Hematopoietic multipotent progenitor cell treated with erythropoietin and hydrocortisone succinate and interleukin-3 and kit ligand, for 17 days (in vitro differentiated cells): ENCODE measurements around the gene FGF9.
A peak's percentile ranks its signal among the peaks of the same experiment; 100 is the strongest.

Source experiments
- DNase-seq: peaks from one replicate; pipeline ENCODE4 v3.0.0-alpha.2; 2015; ENCODE audit warnings: low spot score

FGF9 gene

GRCh38 chr13:21670883-21671619 is at the start of gene FGF9:
Gene FGF9, plus strand, starts transcription at chr13:21671073. Its CDS starts 840 bp downstream, at chr13:21671913.
- peak; percentile 21 for DNase-seq

DNA sequence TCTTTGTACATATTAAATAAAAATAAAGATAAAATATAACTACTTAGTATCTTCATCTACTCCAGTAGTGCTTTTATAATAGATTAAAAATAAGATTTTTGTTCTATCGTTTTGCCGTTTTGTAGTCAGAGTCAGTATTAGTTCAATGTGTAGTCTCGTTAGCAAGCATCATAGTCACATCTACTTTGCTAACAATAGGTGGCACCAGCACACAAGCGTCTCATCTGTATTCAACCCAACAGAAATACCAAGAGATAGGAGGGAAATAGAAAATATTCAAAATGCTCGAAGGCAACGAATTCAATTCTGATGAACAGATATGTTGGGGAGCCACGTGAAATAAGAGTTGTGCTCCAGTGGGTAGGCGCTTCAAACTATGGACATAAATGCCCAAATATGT is 45.5 kb upstream of the FGF9 start:
- no peak for DNase-seq

DNA sequence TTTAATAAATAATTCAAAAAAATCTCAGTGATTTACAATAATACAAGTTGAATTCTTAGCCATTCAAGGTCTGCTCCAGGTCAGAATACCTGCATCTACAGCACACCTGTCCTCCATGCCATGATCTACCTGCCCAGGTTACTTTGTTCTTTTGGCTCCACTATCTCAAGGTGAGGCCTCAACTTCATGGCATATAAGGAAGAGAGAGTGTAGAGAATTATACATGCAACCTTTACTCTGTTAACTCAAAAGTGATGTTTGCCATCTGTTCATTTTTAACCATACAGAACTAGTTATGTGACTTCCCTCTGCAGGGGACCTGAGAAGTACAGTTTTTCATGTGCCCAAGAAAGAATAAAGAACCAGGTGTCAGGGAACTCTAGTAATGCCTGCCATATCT is 38.7 kb upstream of the FGF9 start:
- DNase-seq: no peak

GRCh38 chr13:21636656-21637055 is 34.2 kb upstream of the FGF9 start:
- no peak for DNase-seq

DNA sequence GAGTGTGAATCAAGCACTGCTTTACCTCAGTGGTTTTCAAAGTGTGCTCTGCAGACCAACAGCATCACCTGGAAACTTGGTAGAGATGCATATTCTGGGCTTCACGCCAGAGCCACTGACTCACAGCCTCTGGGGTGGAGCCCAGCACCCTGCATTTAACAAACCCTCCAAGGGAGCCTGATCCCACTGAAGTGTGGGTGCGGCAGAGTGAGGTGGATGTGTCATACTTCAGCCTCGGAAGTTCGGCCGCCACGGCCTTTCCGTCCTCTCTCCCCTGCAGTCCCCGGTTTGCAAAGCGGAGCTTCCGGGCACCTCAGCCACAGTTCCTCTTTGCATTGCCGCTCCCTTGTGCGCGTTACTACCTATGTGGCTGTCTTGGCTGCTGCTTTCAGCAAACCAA is 33.6 kb upstream of the FGF9 start:
- no peak for DNase-seq

- peak; percentile 44 for DNase-seq
These were observed 32.3 kb upstream of the FGF9 start for GRCh38 chr13:21638319-21639282.

GRCh38 chr13:21639561-21639960 is 31.3 kb upstream of the FGF9 start:
- no peak for DNase-seq

DNA sequence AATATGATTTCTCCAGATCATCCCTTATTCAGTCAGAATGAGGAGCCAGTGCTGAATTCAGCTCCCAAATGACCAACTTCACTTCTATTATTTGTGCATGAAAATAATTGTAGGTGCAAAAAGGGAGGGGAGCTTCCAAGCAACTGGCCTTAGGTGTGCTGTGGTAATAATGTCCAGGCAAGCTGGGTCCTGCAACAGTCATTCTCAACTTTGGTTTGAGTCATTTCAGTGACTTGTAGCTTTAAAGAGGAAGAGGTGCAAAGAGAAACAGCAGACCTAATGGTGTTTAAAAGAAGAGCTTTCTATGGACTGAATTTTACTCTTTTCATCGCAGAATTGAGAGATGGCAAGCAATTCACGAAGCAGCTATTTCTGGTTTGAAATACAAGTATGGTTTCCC is 29.2 kb upstream of the FGF9 start:
- DNase-seq: no peak

- DNase-seq: no peak
These were observed 13.3 kb upstream of the FGF9 start for GRCh38 chr13:21657538-21657937.

DNA sequence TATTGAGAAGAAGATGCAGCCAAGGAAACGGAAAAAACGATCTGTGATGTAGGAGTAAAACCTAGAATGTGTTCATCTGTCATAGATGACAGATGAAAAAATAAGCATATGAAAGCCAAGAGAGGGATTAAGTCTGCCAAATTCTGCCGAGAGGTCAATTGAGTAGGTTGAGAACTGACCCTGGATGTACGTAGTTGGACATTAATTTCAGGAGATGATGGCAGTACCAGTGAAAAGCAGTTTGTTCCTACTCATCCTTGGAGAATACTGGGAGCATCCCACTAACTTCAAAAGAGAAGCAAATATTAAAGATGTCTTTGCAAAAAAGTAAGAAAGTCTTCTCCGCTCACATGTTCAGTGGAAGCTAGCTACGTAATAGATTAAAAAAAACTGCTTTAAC is 11.8 kb upstream of the FGF9 start:
- no peak for DNase-seq

DNA sequence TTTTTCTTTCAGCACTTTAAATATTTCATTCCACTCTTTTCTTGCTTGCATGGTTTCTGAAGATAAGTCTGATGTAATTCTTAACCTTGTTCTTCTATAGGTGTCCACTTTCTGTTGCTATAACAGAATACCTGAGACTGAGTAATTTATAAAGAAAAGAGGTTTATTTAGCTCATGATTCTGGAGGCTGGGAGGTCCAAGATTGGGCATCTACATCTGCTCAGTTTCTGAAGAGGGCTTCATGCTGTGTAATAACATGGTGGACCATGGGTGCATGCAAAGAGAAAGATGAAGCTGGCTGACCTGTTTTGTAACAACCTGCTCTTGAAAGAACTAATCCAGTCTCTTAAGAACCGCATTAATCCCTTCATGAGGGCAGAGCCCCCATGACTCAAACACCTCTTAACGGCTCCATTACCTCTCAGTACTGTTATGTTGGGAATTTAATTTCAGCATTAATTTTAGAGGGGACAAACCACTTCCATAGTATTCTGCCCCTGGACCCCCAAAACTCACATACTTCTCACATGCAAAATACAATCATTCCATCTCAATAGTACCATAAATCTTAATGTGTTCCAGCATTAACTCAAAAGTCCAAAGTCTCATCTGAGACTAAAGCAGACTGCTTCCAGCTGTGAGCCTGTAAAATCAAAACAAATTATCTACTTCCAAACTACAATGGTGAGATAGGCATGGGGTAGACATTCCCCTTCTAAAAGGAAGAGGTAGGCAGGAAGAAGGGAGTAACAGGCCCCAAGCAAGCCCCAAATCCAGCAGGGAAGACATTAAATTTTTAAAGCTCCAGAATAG is 9.6 kb upstream of the FGF9 start:
- no peak for DNase-seq

DNA sequence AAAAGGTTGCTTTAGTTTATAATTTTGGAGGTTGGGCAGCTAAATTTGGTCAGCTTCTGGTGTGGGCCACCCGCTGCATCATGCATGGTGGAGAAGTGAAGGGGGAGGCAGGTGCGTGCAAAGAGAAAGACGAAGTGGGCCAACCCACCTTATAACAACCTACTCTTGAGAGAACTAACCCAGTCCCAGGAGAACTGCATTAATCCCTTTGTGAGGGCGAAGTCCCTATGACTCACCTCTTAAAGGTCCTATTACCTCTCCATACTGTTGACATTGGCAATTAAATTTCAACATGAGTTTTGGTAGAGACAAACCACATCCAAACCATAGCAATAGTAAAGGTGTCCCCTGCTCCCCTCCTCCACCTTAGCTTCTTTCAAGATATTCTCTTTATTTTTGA is 7.7 kb upstream of the FGF9 start:
- DNase-seq: no peak

- DNase-seq: no peak
These were observed 2.1 kb upstream of the FGF9 start for GRCh38 chr13:21668732-21669275.

DNA sequence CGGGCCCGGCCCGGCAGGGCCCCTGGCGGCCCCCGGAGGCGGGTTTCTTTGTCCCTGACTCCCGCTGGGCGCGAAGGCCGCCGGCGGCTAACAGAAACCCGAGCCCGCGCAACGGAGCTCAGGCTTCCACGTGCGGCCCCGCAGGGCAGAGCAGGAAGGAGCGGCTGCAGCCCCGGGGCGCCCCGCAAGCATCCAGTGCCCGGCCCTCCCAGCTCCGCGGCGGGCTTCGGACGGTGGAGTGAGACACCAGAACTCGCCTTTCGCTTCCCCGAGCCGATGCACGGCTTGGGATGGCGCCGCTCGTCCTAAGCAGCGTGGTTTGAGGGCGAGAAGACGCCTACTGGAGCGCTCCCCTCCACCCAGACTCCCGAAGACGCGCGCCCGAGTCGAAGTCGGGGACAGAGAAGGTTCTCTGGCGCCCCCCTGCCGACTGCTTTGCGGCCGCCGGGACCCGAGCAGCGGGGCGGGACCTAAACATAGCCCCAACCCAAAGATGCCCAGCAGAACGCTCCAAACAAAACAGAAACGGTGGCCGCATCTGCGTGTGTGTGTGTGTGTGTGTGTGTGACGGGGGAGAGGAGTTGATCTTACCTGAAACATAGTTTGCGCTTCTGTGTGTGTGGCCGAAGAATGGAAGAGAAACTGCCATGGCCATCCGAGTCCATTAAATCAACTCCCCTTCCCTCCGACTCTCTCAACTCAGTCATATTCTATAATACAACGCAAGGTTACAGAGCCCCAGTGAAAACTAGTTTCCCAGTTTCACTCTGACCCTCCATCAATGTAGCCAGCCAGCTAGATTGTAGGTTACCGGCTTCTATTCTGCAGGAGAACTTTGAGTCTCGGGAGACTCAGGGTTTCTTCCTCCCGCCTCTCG is 629 bp upstream of the FGF9 start:
- DNase-seq: no peak

- no peak for DNase-seq
These were observed 880 bp downstream of the FGF9 start for GRCh38 chr13:21671620-21672286.

DNA sequence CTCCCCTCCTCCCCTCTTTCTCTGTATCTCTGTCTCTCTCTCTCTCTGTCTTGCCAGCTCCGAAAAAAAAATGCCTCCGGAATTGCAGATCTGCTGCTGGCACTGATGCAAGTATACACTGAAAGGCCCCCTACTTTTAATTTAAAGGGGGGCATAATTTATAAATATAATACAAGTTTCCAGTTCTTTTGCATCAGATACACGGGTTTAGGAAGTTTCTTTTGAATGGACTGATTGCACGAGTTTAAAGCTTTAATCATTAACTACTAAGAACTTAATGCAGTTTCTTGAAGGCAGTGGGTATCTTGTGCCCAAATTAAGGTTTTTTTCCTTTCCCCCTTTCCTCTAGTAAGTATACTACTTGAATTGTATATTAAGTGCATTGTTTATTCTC is 1.4 kb downstream of the FGF9 start:
- DNase-seq: no peak

- no peak for DNase-seq
These were observed 2.1 kb downstream of the FGF9 start for GRCh38 chr13:21672796-21673538.

DNA sequence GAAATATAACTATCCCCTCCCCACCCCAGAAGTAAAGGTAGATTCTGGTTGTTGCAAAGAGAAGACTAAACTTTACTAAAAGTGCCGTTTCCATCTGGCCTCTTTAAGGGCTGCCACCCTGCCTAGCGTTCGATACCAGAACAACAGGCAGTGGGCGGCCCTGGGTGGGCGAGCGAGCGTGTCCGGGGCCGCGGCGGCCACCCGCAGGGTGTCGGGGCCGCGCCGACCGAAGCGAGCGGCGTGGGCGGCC is 2.6 kb downstream of the FGF9 start:
- DNase-seq: no peak

DNA sequence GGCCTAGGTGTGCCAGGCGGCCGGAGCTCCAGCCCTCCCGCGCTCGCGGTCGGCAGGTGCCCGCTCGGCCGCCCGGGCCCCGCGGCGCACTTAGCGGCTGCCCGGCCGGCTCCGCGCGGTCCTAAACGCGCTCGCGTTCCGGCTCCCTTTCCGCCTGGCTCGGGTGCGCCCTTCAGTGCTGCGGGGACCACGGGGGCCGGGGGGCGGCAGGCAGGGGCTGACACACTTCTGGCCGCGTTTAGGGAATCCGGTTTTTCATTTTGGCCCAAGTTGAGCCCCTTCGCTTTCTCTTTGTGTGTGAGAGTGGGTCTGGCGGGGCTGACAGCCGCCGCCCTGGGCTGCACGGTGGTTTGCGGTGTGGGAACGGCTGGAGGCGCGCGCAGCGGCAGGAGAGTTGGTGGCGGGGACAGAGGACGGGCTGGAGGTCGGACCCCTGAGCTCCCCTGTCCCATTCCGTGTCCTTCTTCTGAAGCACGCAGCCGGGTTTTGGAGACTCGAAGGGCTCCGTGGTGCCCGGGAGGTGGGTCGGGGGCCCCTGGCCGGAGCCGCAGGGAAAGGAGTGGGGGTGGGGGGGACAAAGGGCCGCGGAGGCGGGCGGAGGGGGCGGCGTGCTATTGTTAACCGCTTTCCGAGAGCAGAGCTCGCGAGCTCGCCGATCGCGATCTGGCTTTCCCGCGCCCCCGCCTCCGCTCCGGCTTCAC is 3.1 kb downstream of the FGF9 start:
- DNase-seq: no peak
